Measurements from ENCODE around the gene OR2A25.
"Not testable (repeated sequence)": the region's sequence is repeated elsewhere in the genome, so short reads cannot be mapped to it uniquely, and the experiment has no call there.

OR2A25 gene

GRCh38 chr7:144036302-144036885 is 33.2 kb upstream of the OR2A25 start:
- TF ChIP-seq CTCF (IDR thresholded peaks at IDR 0.05; ENCODE audit: control insufficient read depth, extremely low read depth, insufficient read depth) = no peak
- H3K4me3 ChIP-seq (ENCODE audit: low read depth, low read length) = no peak overlapping the region

GRCh38 chr7:144037414-144038035 is 32.1 kb upstream of the OR2A25 start:
- H3K4me3 ChIP-seq (ENCODE audit: low read depth, low read length) = no peak overlapping the region
- TF ChIP-seq CTCF (IDR thresholded peaks at IDR 0.05; ENCODE audit: control insufficient read depth, extremely low read depth, insufficient read depth) = no peak
- DNase-seq (ENCODE audit: low read depth) = no peak

More at GRCh38 chr7:144036302-144036885, 33.2 kb upstream of the OR2A25 start:
- no peak for DNase-seq (ENCODE audit: low read depth)

- no peak for TF ChIP-seq CTCF (IDR thresholded peaks at IDR 0.05; ENCODE audit: control insufficient read depth, extremely low read depth, insufficient read depth)
- no peak for DNase-seq (ENCODE audit: low read depth)
- no peak overlapping the region for H3K4me3 ChIP-seq (ENCODE audit: low read depth, low read length)
Observed at GRCh38 chr7:144038887-144039286, 30.7 kb upstream of the OR2A25 start.

GRCh38 chr7:144048648-144049047 is 21.0 kb upstream of the OR2A25 start, which contains the start of gene OR2A5:
Gene OR2A5 (plus strand): TSS chr7:144048948. CDS start chr7:144050402, 1,454 bp downstream.
- DNase-seq (ENCODE audit: low read depth) = no peak
- no peak within 1 kb of the TSS for H3K4me3 ChIP-seq (ENCODE audit: low read depth, low read length)
- no peak for TF ChIP-seq CTCF (IDR thresholded peaks at IDR 0.05; ENCODE audit: control insufficient read depth, extremely low read depth, insufficient read depth)

- no peak for DNase-seq (ENCODE audit: low read depth)
- no peak for TF ChIP-seq CTCF (IDR thresholded peaks at IDR 0.05; ENCODE audit: control insufficient read depth, extremely low read depth, insufficient read depth)
- no peak overlapping the region for H3K4me3 ChIP-seq (ENCODE audit: low read depth, low read length)
Observed at GRCh38 chr7:144049491-144049890, 20.1 kb upstream of the OR2A25 start.

GRCh38 chr7:144050093-144050492 is 19.5 kb upstream of the OR2A25 start:
- DNase-seq (ENCODE audit: low read depth) = no peak
- TF ChIP-seq CTCF (IDR thresholded peaks at IDR 0.05; ENCODE audit: control insufficient read depth, extremely low read depth, insufficient read depth) = no peak
- no peak overlapping the region for H3K4me3 ChIP-seq (ENCODE audit: low read depth, low read length)

GRCh38 chr7:144050884-144051283 is 18.7 kb upstream of the OR2A25 start:
- not testable (repeated sequence) for H3K4me3 ChIP-seq (ENCODE audit: low read depth, low read length); DNase-seq (ENCODE audit: low read depth)

Measured in LNCaP clone FGC (cell line).